ENCODE results near the gene PNMA1. TPM values are rescaled to one million over a fixed set of nuclear protein-coding genes. Genes with fewer than 3 reads are reported as not detected.

Gene PNMA1
- total and polyA plus RNA-seq, 12 donors, result 14.4 to 74.6 (median 31.9) TPM

DNA sequence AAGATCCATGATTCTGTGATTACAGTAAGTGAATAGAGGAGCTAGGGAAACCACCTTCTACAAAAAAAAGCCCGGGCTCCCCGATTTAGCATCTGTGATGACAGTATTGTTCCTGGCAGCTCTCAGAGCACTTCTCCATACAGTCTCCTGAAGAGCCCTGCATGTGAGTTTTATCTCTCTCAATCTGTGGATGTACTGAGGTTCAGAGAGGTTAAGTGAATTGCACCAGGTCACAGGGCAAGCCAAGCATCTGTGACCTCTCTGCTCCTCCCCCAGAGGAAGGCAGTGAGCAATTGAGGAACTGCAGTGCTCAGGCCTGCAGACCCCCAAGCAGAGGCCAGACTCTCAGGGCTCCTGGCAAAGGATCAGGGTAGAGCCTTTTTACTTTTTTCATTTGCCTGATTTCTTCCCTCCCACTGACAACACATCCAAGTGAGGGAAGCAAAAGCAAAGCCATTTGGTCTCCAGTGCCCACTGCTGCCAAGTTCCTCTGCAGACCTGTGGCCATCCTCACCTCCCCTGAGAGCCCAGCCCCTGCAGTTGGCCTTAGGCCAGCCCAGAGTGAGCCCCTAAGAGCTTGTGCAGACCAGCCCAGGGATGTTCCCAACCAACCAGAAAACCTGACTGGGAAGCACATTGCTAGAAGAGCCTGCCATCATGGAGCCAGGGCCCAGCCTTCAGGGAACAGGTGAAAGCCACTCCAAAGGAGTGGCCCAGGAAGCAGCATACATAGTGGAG, 47.6 kb upstream of the PNMA1 start:
- TF ChIP-seq, protein P1, sequence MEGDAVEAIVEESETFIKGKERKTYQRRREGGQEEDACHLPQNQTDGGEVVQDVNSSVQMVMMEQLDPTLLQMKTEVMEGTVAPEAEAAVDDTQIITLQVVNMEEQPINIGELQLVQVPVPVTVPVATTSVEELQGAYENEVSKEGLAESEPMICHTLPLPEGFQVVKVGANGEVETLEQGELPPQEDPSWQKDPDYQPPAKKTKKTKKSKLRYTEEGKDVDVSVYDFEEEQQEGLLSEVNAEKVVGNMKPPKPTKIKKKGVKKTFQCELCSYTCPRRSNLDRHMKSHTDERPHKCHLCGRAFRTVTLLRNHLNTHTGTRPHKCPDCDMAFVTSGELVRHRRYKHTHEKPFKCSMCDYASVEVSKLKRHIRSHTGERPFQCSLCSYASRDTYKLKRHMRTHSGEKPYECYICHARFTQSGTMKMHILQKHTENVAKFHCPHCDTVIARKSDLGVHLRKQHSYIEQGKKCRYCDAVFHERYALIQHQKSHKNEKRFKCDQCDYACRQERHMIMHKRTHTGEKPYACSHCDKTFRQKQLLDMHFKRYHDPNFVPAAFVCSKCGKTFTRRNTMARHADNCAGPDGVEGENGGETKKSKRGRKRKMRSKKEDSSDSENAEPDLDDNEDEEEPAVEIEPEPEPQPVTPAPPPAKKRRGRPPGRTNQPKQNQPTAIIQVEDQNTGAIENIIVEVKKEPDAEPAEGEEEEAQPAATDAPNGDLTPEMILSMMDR (IDR thresholded peaks at IDR 0.05), result no peak
- TF ChIP-seq POLR2A (IDR thresholded peaks at IDR 0.05), result no peak
- WGBS, 4 donors, result 29 to 34% (median 33%) methylated on average over 2 of the region's 2 CpGs

DNA sequence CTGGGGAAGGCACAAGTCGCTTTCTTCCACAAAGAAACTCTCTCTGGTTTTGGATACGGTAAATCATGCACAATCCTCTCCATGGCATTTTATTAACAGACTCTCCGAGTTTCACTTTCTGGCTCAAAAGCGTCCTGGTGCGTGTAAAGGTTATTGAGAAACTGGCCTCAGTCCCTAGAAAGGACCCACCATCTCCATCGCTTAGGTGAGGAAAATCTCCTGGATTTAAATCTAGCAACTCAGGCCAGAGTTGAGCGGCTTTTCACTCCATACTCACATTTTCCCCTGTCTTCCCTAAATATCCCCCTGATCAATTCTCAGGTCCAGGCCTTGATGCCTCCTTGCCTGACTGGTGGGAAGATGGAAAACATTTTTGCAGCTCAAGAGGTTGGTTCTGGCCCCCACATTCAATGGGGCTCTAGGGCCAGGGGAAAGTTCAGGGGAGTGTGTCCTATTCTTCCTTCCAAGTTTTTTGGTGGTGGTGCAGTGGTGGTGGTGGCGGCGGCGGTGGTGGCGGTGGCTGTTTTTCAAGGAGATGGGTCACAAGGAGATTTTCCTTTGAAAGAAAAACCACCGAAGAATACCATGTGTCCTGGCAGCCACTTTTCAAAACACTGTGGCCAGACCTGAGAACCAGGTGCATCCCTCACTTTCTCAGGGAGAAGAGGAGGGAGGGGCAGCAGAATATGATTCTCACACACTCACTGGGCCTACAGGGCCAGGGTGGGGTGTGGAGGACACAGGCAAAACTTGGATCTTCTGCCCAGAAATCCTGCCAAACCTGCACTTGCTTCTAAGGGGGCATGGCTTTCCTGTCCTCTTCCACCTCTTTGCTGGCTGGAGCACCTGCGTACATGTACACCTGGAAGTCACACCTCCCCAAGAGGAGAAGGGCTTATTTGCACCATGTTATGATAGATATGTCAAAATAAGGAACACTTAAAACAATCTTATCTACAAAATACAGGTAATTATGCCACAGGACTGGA, 46.7 kb upstream of the PNMA1 start:
- H3K4me3 ChIP-seq, result peak overlapping the region in 1 of 4 donors; percentile 39
- DNase-seq, result no peak
- H3K27me3 ChIP-seq, result no peaks in the 10 kb centered on the region
- intact Hi-C loops (cut with DNase I), result no loop called here
- WGBS, 4 donors, result 49 to 56% (median 52%) methylated on average over 12 to 13 of the region's 13 CpGs
- no peaks in the 10 kb centered on the region for H3K36me3 ChIP-seq (replicated peaks in 1 of 2)
- H3K27ac ChIP-seq, result peak overlapping the region; percentile 84 to 99 (median 98)
- peaks cover 67 to 85% of the 10 kb centered on the region in 2 donors for H3K4me1 ChIP-seq (replicated peaks in 1 of 2)
- H3K9me3 ChIP-seq (replicated peaks in 1 of 3), result no peaks in the 10 kb centered on the region
- no peak for TF ChIP-seq POLR2A (IDR thresholded peaks at IDR 0.05)

More for the DNA sequence above, 47.6 kb upstream of the PNMA1 start:
- H3K36me3 ChIP-seq (replicated peaks in 1 of 2), result no peaks in the 10 kb centered on the region
- peak overlapping the region in 3 of 5 donors; percentile 98 to 99 (median 99) for H3K27ac ChIP-seq
- H3K4me1 ChIP-seq (replicated peaks in 1 of 2), result peaks cover 61 to 84% of the 10 kb centered on the region in 2 donors
- H3K4me3 ChIP-seq, result no peak overlapping the region
- intact Hi-C loops (cut with DNase I), result no loop called here
- DNase-seq, result no peak
- H3K27me3 ChIP-seq, result no peaks in the 10 kb centered on the region
- H3K9me3 ChIP-seq (replicated peaks in 1 of 3), result no peaks in the 10 kb centered on the region

DNA sequence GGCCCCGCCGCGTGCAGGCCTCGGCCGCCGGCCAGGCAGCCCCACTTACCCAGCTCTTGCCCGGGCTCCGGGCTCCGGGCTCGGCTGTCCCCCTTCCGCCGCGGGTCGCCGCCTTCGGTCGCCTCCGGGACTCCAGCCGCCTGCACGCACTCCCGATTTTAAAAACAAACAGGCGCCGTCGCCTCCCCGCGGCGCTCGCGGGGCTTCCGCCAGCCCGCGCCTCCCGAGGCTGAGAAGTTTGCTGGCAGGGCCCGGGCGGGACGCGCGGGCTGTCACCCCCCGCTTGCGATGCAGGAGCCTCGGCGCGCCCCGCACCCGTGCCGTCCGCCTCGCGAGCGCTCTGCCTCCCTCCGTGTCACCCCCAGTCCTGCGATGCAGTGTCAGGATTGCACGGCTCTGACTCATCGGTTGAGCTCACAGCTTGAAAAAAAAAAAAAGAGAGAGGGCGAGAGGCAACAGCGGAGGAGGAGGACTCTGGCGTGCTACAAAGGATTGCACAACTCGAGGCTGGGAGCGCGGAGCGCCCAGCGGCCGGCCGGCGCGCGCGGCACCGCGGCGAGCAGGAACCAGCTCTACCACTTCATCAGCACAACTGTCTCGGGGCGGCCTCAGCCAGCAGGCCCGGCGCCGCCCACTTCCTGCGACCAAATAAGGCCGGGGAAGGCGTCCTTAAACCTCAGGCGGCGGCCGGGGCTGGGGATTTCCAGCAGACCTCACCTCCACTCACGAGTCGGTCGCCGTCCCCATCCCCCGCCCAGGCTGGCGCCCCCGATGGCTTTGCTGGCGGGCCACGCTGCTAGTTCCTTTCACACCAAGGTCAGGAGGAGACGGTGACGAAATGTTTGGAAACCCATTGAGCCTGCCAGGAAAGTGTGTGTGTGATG, 45.8 kb upstream of the PNMA1 start:
- peak overlapping the region in 3 of 4 donors; percentile 60 to 79 (median 63) for H3K4me3 ChIP-seq
- 0 to 1% (median 0%) methylated on average over 29 to 93 of the region's 93 CpGs for WGBS, 4 donors
- TF ChIP-seq, protein P1 (IDR thresholded peaks at IDR 0.05), result peak in 4 of 6 experiments; percentile 12 to 52 (median 28)
- TF ChIP-seq POLR2A (IDR thresholded peaks at IDR 0.05), result peak; percentile 93 to 98
- intact Hi-C loops (cut with DNase I), result no loop called here
- H3K36me3 ChIP-seq (replicated peaks in 1 of 2), result no peaks in the 10 kb centered on the region
- peak; percentile 94 to 98 (median 97) for DNase-seq
- peak overlapping the region; percentile 84 to 99 (median 98) for H3K27ac ChIP-seq
- no peaks in the 10 kb centered on the region for H3K27me3 ChIP-seq
- peaks cover 67 to 85% of the 10 kb centered on the region in 2 donors for H3K4me1 ChIP-seq (replicated peaks in 1 of 2)
- H3K9me3 ChIP-seq (replicated peaks in 1 of 3), result no peaks in the 10 kb centered on the region

DNA sequence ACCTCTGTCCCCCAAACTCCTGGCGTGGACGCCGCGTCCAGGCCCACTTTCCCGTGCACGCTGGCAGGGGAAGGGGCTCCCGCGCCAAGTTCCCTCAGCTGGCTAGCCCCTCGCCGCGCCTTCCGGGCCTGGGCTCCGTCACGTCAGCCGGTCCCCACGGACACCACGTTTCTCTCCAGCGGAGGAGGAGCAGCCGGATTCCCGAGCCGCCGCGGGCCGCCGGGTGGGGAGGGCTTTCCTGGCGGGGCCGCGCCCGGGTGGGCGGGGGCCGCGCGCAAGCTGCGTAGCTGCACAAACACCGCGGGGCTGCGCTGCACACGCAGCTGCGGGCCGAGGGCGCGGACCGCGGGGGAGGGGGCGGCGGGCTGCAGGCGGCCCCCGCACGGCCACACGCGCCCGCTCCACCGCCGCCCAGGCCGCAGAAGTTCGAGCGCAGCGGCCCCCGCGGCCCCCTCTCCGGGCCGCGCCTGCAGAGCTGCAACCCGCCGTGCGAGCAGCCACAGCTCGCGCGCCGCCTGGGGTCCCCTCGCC, 45.1 kb upstream of the PNMA1 start:
- Histone ChIP-seq H3K36me3 (replicated peaks in 1 of 2) (no peaks in the 10 kb centered on the region), H3K4me1 (replicated peaks in 1 of 2) (peaks cover 67 to 85% of the 10 kb centered on the region in 2 donors), H3K4me3 (peak overlapping the region in 3 of 4 donors; percentile 60 to 79 (median 63)), H3K27ac (peak overlapping the region; percentile 84 to 99 (median 98)), H3K27me3 (no peaks in the 10 kb centered on the region), H3K9me3 (replicated peaks in 1 of 3) (no peaks in the 10 kb centered on the region)
- TF ChIP-seq POLR2A (IDR thresholded peaks at IDR 0.05), result no peak
- TF ChIP-seq, protein P1 (IDR thresholded peaks at IDR 0.05), result no peak
- 0 to 1% (median 0%) methylated on average over 8 to 68 of the region's 71 CpGs for WGBS, 4 donors
- DNase-seq, result peak; percentile 58 to 79 (median 62)
- intact Hi-C loops (cut with DNase I), result no loop called here
